Hepatocyte (in vitro differentiated cells): ENCODE measurements around the gene MINDY3.

Experiments
- EZH2 ChIP-seq: fragments of 200-600 bp; sonication (generic); IDR thresholded peaks from 2 replicates; pipeline ENCODE4 v1.6.1; 2016; ENCODE audit warnings: antibody characterized with exemption, mild to moderate bottlenecking, borderline replicate concordance
- EZH2phosphoT487 ChIP-seq: fragments of 200-600 bp; sonication (generic); IDR thresholded peaks from one replicate; pipeline ENCODE4 v1.6.1; 2018; ENCODE audit warnings: antibody characterized with exemption, mild to moderate bottlenecking, low read depth, moderate library complexity; ENCODE audit not compliant: unreplicated experiment, severe bottlenecking
- TF ChIP-seq, protein P1 (sequence below): fragments of 200-600 bp; sonication (generic); IDR thresholded peaks from 2 replicates; pipeline ENCODE4 v1.5.1; 2016; ENCODE audit warnings: antibody characterized with exemption, mild to moderate bottlenecking; ENCODE audit not compliant: poor library complexity

DNA sequence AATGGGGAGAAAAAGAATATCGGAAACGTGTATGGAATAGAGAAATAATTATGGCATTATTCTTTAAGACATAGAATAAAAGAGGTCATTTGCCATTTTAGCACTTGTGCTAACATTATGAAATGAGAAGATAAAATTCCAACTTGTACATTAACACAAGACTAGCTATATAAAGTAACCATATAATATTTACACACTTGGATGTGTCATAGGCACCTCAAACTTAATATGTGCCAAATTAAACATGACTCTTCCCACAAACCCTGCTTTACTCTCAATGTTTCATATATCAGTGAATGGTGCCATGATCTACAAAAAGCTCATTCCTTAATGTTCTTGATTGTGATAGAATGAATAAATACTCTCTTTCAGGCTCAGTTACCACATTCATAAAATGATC lies 4.1 kb upstream of the MINDY3 start:
- TF ChIP-seq, protein P1, sequence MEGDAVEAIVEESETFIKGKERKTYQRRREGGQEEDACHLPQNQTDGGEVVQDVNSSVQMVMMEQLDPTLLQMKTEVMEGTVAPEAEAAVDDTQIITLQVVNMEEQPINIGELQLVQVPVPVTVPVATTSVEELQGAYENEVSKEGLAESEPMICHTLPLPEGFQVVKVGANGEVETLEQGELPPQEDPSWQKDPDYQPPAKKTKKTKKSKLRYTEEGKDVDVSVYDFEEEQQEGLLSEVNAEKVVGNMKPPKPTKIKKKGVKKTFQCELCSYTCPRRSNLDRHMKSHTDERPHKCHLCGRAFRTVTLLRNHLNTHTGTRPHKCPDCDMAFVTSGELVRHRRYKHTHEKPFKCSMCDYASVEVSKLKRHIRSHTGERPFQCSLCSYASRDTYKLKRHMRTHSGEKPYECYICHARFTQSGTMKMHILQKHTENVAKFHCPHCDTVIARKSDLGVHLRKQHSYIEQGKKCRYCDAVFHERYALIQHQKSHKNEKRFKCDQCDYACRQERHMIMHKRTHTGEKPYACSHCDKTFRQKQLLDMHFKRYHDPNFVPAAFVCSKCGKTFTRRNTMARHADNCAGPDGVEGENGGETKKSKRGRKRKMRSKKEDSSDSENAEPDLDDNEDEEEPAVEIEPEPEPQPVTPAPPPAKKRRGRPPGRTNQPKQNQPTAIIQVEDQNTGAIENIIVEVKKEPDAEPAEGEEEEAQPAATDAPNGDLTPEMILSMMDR = no peak
- TF ChIP-seq EZH2 (no peak), EZH2phosphoT487 (no peak)
